Cardiac muscle cell (in vitro differentiated cells and primary cell): ENCODE data around the gene CLPX. TPM values are rescaled to one million over a fixed set of nuclear protein-coding genes. Genes with fewer than 3 reads are reported as not detected.
"Not testable (repeated sequence)": the region's sequence is repeated elsewhere in the genome, so short reads cannot be mapped to it uniquely, and the experiment has no call there.

Source experiments
- DNase-seq, 2 donors: peaks; one replicate each; pipeline versions ENCODE4 v3.0.0 to v3.0.0-alpha.2; 2010 to 2017; ENCODE audit warnings: low read depth in 1 of 2, low spot score in 1 of 2
- H3K27ac ChIP-seq: fragments of 200-600 bp; sonication (generic); 2 replicates; pipeline ENCODE4 v1.5.1; 2016
- H3K27me3 ChIP-seq: fragments of 200-600 bp; sonication (generic); 2 replicates; pipeline ENCODE4 v1.6.0; 2016; ENCODE audit warnings: control low read depth
- H3K36me3 ChIP-seq: fragments of 200-600 bp; sonication (generic); 2 replicates; pipeline ENCODE4 v1.5.1; 2016; ENCODE audit warnings: control low read depth
- H3K4me1 ChIP-seq: fragments of 200-600 bp; sonication (generic); 2 replicates; pipeline ENCODE4 v1.8.1; 2017; ENCODE audit warnings: low read depth, mild to moderate bottlenecking, mixed run types
- H3K4me3 ChIP-seq: fragments of 200-600 bp; sonication (generic); 2 replicates; pipeline ENCODE4 v1.5.1; 2016; ENCODE audit warnings: mild to moderate bottlenecking
- H3K9me3 ChIP-seq: fragments of 200-600 bp; sonication (generic); 2 replicates; pipeline ENCODE4 v1.5.1; 2017; ENCODE audit warnings: low read depth, mild to moderate bottlenecking, control low read depth
- CTCF ChIP-seq: IDR thresholded peaks from 2 replicates; pipeline ENCODE4 v1.5.1; 2012; ENCODE audit warnings: low read depth, mild to moderate bottlenecking, low read length
- polyA plus RNA-seq: library from polyadenylated mRNA; unstranded; fragments of >200 nt; fragmentation: Nextera tagmentation; extraction: Ambion mirVana; gene quantifications from 2 replicates; pipeline ENCODE4 v1.2.1, GENCODE V29; 2016
- total RNA-seq: library from RNA; depleted of rRNA; stranded (reverse); fragments of >200 nt; gene quantifications from 2 replicates; pipeline ENCODE4 v1.2.3, GENCODE V29; 2016

Gene CLPX
- total RNA-seq (37.5 and 55.2 TPM in 2 replicates), polyA plus RNA-seq (31.2 and 34.9 TPM in 2 replicates)

DNA sequence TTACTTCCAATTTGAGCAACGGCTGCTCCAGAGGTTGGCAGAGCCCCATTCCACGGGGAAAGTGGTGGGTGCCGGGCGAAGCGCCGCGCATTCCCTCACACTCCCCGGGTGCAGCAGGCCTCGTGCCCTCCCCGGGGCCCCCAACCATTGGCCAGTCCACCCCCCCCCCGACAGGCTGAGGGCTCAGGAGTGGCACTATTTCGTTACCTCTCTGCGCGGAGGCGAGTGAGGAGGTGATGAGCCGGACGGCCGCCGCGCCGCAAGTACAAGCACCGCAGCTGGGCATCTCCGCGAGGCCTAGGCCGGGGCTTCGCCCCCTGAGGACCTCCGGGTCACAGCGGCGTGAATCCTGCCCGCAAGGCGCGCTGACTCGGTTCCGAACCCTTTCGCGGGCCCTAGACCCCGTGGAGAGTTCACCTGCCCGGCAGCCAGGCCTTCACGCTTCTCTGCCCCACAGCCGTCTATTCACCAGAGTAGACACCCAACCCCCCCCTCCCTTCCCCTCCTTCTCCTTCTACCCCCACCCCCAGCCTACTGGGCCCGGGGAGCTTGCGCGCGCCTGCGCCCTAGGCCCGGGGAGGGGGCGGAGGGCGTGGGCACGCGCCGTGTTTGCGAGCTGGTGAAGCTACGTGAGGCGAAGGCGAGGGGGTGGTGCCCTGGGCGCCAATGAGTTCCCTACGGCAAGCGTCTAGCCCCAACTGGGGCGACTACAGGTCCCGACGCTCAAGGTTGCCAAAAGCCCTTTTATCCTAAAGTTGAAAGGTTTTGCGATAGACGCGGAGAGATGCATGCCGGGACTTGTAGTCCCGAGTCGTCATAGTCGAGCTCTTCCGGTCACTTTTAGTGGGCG is at the start of gene CLPX:
Gene CLPX, minus strand, starts transcription at position 475 of the 850 bp plus-strand sequence. Its CDS starts 189 bp downstream, at position 286.
- Histone ChIP-seq H3K27ac (peak within 1 kb of the TSS; percentile 97), H3K4me3 (peak within 1 kb of the TSS; percentile 75), H3K9me3 (no peaks in the 10 kb centered on the region), H3K4me1 (peaks cover 9% of the 10 kb centered on the region), H3K27me3 (no peaks in the 10 kb centered on the region), H3K36me3 (no peaks in the 10 kb centered on the region)
- no peak for TF ChIP-seq CTCF
- peak; percentile 94 to 98 for DNase-seq

DNA sequence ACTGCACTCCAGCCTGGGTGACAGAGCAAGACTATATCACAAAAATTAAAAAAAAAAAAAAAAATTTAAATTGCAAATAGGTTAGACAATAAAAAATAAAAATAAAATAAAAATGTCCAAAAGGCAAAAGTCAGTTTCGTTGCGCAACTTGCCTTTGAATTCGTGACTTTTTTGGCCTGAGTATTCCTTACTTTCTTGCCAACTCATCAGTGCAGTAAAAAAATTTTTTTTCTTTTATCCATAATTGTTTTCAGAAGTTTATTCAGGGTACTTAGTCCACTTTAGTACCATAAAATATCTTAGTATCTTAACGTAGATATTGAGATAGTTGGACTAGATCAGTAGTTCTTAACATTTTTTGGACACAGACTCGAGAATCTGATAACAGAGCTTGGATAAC is 48.6 kb upstream of the CLPX start:
- TF ChIP-seq CTCF: no peak
- Histone ChIP-seq H3K27ac (no peak overlapping the region), H3K4me1 (no peaks in the 10 kb centered on the region), H3K36me3 (no peaks in the 10 kb centered on the region), H3K9me3 (no peaks in the 10 kb centered on the region), H3K27me3 (no peaks in the 10 kb centered on the region), H3K4me3 (no peak overlapping the region)
- no peak for DNase-seq

DNA sequence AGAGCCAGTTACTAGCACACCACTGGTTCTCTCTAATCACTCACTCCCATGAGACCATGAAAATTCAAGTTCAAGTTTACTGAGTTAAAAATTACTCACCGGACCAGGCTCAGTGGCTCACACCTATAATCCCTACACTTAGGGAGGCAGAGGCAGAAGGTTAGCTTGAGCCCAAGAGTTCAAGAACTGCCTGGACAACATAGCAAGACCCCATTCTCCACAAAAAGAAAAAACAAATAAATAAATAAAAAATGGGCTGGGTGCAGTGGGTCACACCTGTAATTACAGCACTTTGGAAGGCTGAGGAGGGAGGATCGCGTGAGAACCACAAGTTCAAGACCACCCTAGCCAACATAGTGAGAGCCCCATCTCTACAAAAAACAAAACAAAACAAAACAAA is 47.4 kb upstream of the CLPX start:
- Histone ChIP-seq H3K27ac (no peak overlapping the region), H3K9me3 (no peaks in the 10 kb centered on the region), H3K4me3 (no peak overlapping the region), H3K27me3 (no peaks in the 10 kb centered on the region), H3K4me1 (no peaks in the 10 kb centered on the region), H3K36me3 (no peaks in the 10 kb centered on the region)
- no peak for DNase-seq
- no peak for TF ChIP-seq CTCF

DNA sequence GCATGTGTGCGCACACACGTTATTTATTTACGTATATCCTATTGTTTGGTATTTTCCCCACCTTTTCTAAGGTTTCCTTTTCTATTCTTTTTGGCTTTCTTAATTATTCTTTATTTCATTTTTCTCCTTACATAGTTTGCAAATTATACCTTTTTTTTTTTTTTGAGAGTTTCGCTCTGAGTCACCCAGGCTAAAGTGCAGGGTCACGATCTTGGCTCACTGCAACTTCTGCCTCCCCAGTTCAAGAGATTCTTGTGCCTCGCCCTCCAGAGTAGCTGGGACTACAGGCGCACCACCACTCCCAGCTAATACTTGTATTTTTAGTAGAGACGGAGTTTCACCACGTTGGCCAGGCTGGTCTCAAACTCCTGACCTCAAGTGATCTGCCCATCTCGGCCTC is 46.2 kb upstream of the CLPX start:
- H3K4me1 ChIP-seq: no peaks in the 10 kb centered on the region
- no peaks in the 10 kb centered on the region for H3K36me3 ChIP-seq
- TF ChIP-seq CTCF: no peak
- no peaks in the 10 kb centered on the region for H3K9me3 ChIP-seq
- no peak for DNase-seq
- no peak overlapping the region for H3K27ac ChIP-seq
- H3K4me3 ChIP-seq: no peak overlapping the region
- no peaks in the 10 kb centered on the region for H3K27me3 ChIP-seq

GRCh38 chr15:65226901-65227300 is 41.8 kb upstream of the CLPX start:
- H3K27me3 ChIP-seq, DNase-seq, H3K36me3 ChIP-seq, H3K4me1 ChIP-seq, H3K27ac ChIP-seq, H3K9me3 ChIP-seq, H3K4me3 ChIP-seq: not testable (repeated sequence)

DNA sequence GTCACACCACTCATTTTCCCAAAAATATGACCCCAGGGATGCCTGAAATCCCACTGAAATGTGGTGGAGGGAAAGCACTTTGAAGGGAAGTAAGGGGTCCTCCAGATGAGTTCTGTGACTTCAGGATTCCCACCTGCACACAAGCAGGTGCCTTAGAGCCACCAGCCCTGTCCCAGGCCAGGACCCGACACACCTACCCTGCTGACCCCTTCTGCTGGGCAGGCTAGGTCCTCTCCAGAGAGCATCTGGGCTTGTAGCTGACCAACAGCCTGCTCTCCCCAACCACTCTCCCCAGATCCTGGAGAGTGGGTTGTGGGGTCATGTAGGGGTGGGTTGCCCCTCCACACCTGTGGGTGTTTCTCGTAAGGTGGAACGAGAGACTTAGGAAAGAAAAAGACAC is 41.1 kb upstream of the CLPX start:
- Histone ChIP-seq H3K9me3 (no peaks in the 10 kb centered on the region), H3K27me3 (no peaks in the 10 kb centered on the region), H3K4me3 (no peak overlapping the region), H3K27ac (no peak overlapping the region), H3K4me1 (peaks cover 8% of the 10 kb centered on the region), H3K36me3 (no peaks in the 10 kb centered on the region)
- DNase-seq: no peak
- TF ChIP-seq CTCF: no peak
